Endothelial cell of umbilical vein (primary cell): Measurements from ENCODE around the gene NNT. TPM values are rescaled to one million over a fixed set of nuclear protein-coding genes. Genes with fewer than 3 reads are reported as not detected.

Experiments used
- BruUV-seq: library from RNA; stranded (reverse); fragments of 400-500 nt; replicated peaks from 2 replicates; lab custom pipeline; 2021; lab: Mats Ljungman, UMichigan
- CTCF ChIA-PET: fragments of 300-600, 350-600 bp; sonication (Branson Sonifier 250); formaldehyde crosslinking; loops from one replicate; lab custom pipeline; 2021; ENCODE audit warnings: antibody characterized with exemption, inconsistent platforms; lab: Charles Lee
- POLR2A ChIA-PET: fragments of 300-600, 350-600 bp; sonication (Branson Sonifier 250); formaldehyde crosslinking; loops from one replicate; lab custom pipeline; 2021; ENCODE audit warnings: antibody characterized with exemption, inconsistent platforms; lab: Charles Lee
- DNase-seq: peaks from one replicate; pipeline ENCODE4 v3.0.0-alpha.2; 2011; ENCODE audit warnings: low read depth, low spot score
- FAIRE-seq: peaks from 2 replicates; lab custom pipeline; 2011; peaks lifted over from hg19 to GRCh38; lab: Jason Lieb, UNC
- H2AFZ ChIP-seq: 2 replicates; pipeline ENCODE4 v1.6.0; 2012; ENCODE audit warnings: low read depth, low read length, control low read depth, inconsistent platforms
- H3K27ac ChIP-seq: 2 replicates; pipeline ENCODE4 v1.5.1; 2011; ENCODE audit warnings: low read depth, mild to moderate bottlenecking, control low read depth, low read length, moderate library complexity; ENCODE audit not compliant: insufficient read depth
- H3K27me3 ChIP-seq, 2 experiments: 2 replicates each; pipeline versions ENCODE4 v1.6.0 to v1.6.1; 2011; ENCODE audit warnings: low read length in 2 of 2, mixed read lengths in 1 of 2; ENCODE audit not compliant: control insufficient read depth in 2 of 2, insufficient read depth in 2 of 2
- H3K36me3 ChIP-seq, 2 experiments: 2 replicates in 1 of 2; 3 replicates in 1 of 2; pipeline ENCODE4 v1.5.1; 2011; ENCODE audit warnings: low read length in 2 of 2, mild to moderate bottlenecking in 1 of 2, moderate library complexity in 1 of 2; ENCODE audit not compliant: control insufficient read depth in 2 of 2, insufficient read depth in 2 of 2; ENCODE audit errors: extremely low read depth in 1 of 2
- H3K4me1 ChIP-seq: 3 replicates; pipeline ENCODE4 v1.5.1; 2011; ENCODE audit warnings: mild to moderate bottlenecking, low read length; ENCODE audit not compliant: control insufficient read depth, insufficient read depth; ENCODE audit errors: extremely low read depth
- H3K4me2 ChIP-seq: 2 replicates; pipeline ENCODE4 v1.6.1; 2011; ENCODE audit warnings: low read length, control low read depth, mixed read lengths; ENCODE audit not compliant: insufficient read depth
- H3K4me3 ChIP-seq, 3 experiments: fragments of 200-600 bp in 1 of 3; sonication (generic), shearing (Covaris generic) in 1 of 3; replicated peaks in 1 of 3; 2 replicates each; pipeline ENCODE4 v1.5.1; 2011 to 2016; ENCODE audit warnings: control low read depth in 3 of 3, low read length in 3 of 3, mild to moderate bottlenecking in 2 of 3, inconsistent platforms in 1 of 3, low read depth in 1 of 3, moderate library complexity in 1 of 3; ENCODE audit not compliant: insufficient read depth in 1 of 3
- H3K79me2 ChIP-seq: 2 replicates; pipeline ENCODE4 v1.6.0; 2012; ENCODE audit warnings: low read length, inconsistent platforms; ENCODE audit not compliant: control insufficient read depth, insufficient read depth
- H3K9ac ChIP-seq: replicated peaks from 2 replicates; pipeline ENCODE3; 2011; ENCODE audit warnings: low read length, control low read depth; ENCODE audit not compliant: insufficient read depth; ENCODE audit errors: extremely low read depth
- H3K9me1 ChIP-seq: replicated peaks from 3 replicates; pipeline ENCODE4 v1.6.0; 2011; ENCODE audit warnings: mild to moderate bottlenecking, low read length; ENCODE audit not compliant: control insufficient read depth, insufficient read depth; ENCODE audit errors: extremely low read depth
- H3K9me3 ChIP-seq: replicated peaks from 2 replicates; pipeline ENCODE4 v1.5.1; 2012; ENCODE audit warnings: low read length, inconsistent platforms; ENCODE audit not compliant: control insufficient read depth, insufficient read depth
- H4K20me1 ChIP-seq: replicated peaks from 2 replicates; pipeline ENCODE3; 2011; ENCODE audit warnings: mild to moderate bottlenecking, low read length; ENCODE audit not compliant: control insufficient read depth, insufficient read depth; ENCODE audit errors: extremely low read depth
- EZH2 ChIP-seq: IDR thresholded peaks from 2 replicates; pipeline ENCODE4 v1.6.1; 2012; ENCODE audit warnings: borderline replicate concordance, low read depth, mild to moderate bottlenecking, moderate library complexity, low read length, inconsistent platforms; ENCODE audit not compliant: severe bottlenecking
- FOS ChIP-seq: IDR thresholded peaks from 2 replicates; pipeline ENCODE4 v1.6.1; 2011; ENCODE audit warnings: mild to moderate bottlenecking, low read length, moderate library complexity, borderline replicate concordance; ENCODE audit not compliant: insufficient read depth
- POLR2AphosphoS5 ChIP-seq: IDR thresholded peaks from 2 replicates; pipeline ENCODE4 v1.6.1; 2012; ENCODE audit warnings: low read depth, mild to moderate bottlenecking, control low read depth, low read length, moderate library complexity; ENCODE audit not compliant: insufficient read depth
- dilution Hi-C: fragments of 300-500 bp; cut with MboI; formaldehyde crosslinking; loops from one replicate; pipeline ENCODE4 v1.15.0; 2019; ENCODE audit warnings: low sequenced_read_pairs; ENCODE audit not compliant: extremely low pct_ligation_motif_present
- intact Hi-C: fragments of 100-400 bp; cut with micrococcal nuclease; formaldehyde crosslinking; loops from one replicate; pipeline ENCODE4 v1.10.0; 2022
- polyA plus RNA-seq, 4 experiments: library from polyadenylated mRNA; depleted of rRNA in 3 of 4; stranded (reverse) in 3 of 4; unstranded in 1 of 4; fragments of >200 nt; gene quantifications; 2 replicates each; pipeline versions ENCODE4 v1.2.1 to v1.2.3, GENCODE V29; 2011 to 2012; ENCODE audit warnings: missing spikeins in 1 of 4
- total RNA-seq: library from RNA; stranded (reverse); gene quantifications from 2 replicates; pipeline ENCODE4 v1.2.3, GENCODE V29; 2021
- TF ChIP-seq, protein P1 (sequence below), 2 donors: IDR thresholded peaks; 1 replicate in 1 of 2; 2 replicates in 1 of 2; pipeline ENCODE4 v1.5.1; 2011; ENCODE audit warnings: low read length in 2 of 2, mild to moderate bottlenecking in 2 of 2, moderate library complexity in 2 of 2, control low read depth in 1 of 2, inconsistent platforms in 1 of 2, low read depth in 1 of 2; ENCODE audit not compliant: insufficient read depth in 1 of 2; ENCODE audit errors: extremely low read depth in 1 of 2
- TF ChIP-seq, protein P2 (sequence below): IDR thresholded peaks from 2 replicates; pipeline ENCODE4 v1.6.1; 2011; ENCODE audit not compliant: insufficient read depth, insufficient read length

The NNT gene
- total and polyA plus RNA-seq, 2 donors (not counting 3 experiments of a cell fraction or from before 2014, with no cell fraction given), result 38.2 to 82.5 TPM

DNA sequence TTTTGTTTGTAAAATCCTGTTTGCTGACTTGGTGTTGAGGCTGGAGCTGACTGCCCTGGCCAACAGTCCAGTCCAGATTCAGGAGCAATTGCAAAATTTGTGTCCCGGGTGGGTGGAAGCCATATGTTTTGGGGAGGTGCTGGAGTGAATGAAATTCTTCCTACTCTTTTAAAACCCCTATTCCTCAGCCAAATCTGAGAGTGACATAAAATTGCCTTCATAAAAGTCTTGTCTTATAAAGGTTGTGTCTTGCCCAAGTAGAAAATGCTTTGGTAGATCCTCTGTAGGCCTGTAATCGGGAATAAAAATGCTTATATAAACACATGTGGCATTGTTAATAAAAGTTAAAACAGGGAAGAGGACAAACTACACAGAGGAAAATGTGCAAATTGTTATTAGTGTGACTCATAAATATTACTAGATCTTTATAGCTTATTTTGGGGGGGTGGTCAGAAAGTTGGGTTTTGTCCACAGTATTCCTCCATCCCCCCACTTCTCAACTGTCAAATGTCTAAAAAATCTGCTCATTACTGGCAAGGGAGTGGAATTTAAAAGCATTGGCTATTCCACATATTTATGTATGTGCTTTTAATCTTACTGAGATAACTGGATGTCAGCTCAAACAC, 45.6 kb downstream of the NNT start:
- DNase-seq (no peak), FAIRE-seq (no peak)
- Histone ChIP-seq H3K27me3 (no peaks in the 10 kb centered on the region), H3K36me3 (peaks cover 2 to 13% of the 10 kb centered on the region in 2 experiments), H3K79me2 (no peaks in the 10 kb centered on the region), H2AFZ (no peak overlapping the region), H3K4me2 (no peak overlapping the region), H3K9ac (no peak overlapping the region), H3K9me3 (no peaks in the 10 kb centered on the region), H3K4me3 (no peak overlapping the region), H3K4me1 (no peaks in the 10 kb centered on the region), H4K20me1 (no peaks in the 10 kb centered on the region), H3K27ac (no peak overlapping the region), H3K9me1 (no peaks in the 10 kb centered on the region)
- dilution Hi-C loops (no loop called here), intact Hi-C loops (no loop called here)
- BruUV-seq, result no TSS peak
- ChIA-PET CTCF (interaction anchor here (0.7 to 2.3 kb wide), 3 partner anchors 12 to 490 kb away, joined by 3 to 9 read pairs (median 3); no protein-coding TSS in a partner anchor), POLR2A (no interaction called here)
- TF ChIP-seq FOS (no peak), EZH2 (no peak), POLR2AphosphoS5 (no peak)
- TF ChIP-seq, protein P1, sequence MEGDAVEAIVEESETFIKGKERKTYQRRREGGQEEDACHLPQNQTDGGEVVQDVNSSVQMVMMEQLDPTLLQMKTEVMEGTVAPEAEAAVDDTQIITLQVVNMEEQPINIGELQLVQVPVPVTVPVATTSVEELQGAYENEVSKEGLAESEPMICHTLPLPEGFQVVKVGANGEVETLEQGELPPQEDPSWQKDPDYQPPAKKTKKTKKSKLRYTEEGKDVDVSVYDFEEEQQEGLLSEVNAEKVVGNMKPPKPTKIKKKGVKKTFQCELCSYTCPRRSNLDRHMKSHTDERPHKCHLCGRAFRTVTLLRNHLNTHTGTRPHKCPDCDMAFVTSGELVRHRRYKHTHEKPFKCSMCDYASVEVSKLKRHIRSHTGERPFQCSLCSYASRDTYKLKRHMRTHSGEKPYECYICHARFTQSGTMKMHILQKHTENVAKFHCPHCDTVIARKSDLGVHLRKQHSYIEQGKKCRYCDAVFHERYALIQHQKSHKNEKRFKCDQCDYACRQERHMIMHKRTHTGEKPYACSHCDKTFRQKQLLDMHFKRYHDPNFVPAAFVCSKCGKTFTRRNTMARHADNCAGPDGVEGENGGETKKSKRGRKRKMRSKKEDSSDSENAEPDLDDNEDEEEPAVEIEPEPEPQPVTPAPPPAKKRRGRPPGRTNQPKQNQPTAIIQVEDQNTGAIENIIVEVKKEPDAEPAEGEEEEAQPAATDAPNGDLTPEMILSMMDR (IDR thresholded peaks at IDR 0.05; ENCODE audit: extremely low read depth in 1 of 2, insufficient read depth in 1 of 2, low read depth in 1 of 2, low read length in 2 of 2), result no peak
- TF ChIP-seq, protein P2, sequence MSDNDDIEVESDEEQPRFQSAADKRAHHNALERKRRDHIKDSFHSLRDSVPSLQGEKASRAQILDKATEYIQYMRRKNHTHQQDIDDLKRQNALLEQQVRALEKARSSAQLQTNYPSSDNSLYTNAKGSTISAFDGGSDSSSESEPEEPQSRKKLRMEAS, result no peak
